ENCODE data around the gene CWC22.
A peak's percentile ranks its signal among the peaks of the same experiment; 100 is the strongest.
"Not testable (repeated sequence)": the region's sequence is repeated elsewhere in the genome, so short reads cannot be mapped to it uniquely, and the experiment has no call there.

CWC22 gene

DNA sequence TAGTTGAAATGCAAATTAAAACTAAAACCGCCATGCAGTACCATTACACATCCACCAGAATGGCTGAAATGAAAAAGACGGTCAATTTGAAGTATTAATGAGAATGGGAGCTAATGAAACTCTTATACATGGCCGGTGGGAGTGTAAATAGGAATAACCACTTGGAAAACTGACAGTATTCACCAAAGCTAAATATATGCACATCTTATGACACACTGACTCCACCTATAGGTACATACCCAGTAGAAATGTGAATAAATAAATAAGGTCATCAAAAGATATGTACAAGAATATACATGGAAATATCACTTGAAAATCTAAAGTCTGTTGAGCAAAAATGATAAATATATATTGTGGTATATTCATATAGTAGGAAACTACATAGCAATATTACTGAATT lies 57.7 kb downstream of the CWC22 start:
- DNase-seq: no peak

GRCh38 chr2:179948058-179948457 lies 59.0 kb downstream of the CWC22 start:
- DNase-seq: no peak

- DNase-seq: no peak
These were observed 60.1 kb downstream of the CWC22 start for GRCh38 chr2:179946810-179947615.

- DNase-seq: no peak
These were observed 60.8 kb downstream of the CWC22 start for GRCh38 chr2:179946346-179946745.

DNA sequence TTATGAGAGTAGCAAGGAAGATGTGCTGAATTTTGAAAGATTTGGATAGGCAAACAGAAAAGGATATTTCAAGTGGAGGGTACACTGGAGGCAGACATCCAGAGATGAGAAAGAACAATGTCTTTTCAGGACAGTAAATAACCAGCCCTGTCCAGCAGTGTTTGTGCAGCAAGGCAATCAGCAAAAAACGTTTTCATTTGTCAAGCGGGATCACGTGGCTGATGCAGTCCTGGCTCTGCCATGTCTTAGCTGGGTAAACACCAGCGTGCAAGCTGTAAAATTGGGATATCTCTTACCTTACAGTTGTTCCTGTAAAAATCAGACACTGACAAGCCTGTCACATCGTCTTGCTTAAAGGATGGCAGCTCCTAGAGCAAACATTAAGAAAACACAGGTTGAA lies 67.8 kb downstream of the CWC22 start:
- no peak for DNase-seq

DNA sequence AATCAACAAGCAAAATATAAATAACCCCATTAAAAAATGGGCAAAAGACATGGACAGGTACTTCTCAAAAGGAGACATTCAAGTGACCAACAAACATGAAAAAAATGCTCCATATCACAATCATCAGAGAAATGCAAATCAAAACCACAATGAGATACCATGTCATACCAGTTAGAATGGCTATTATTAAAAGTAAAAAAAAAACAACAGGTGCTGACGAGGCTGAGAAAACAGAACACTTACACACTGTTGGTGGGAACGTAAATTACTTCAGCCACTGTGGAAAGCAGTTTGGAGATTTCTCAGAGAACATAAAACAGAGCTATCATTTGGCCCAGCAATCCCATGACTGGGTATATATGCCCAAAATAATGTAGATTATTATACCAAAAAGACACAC lies 69.1 kb downstream of the CWC22 start:
- no peak for DNase-seq

DNA sequence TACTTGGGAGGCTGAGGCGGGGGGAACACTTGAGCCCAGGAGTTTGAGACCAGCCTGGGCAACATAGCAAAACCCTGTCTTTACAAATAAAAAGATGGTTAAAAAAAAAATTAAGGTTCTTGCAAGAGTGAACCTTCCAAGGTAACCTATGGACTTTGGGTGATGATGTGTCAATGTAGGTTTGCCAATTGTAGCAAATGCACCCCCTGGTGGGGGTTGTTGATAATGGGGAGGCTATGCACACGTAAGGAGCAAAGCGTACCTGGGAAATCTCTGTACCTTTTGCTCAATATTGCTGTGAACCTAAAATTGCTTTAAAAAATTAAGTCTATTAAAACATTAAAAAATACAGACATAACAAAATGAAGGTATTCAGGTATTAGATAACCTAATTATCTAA lies 70.4 kb downstream of the CWC22 start:
- peak; percentile 8 for DNase-seq

GRCh38 chr2:179936141-179936540 lies 71.0 kb downstream of the CWC22 start:
- DNase-seq: no peak

GRCh38 chr2:179932786-179933185 lies 74.3 kb downstream of the CWC22 start:
- no peak for DNase-seq

GRCh38 chr2:179931502-179931901 lies 75.6 kb downstream of the CWC22 start:
- DNase-seq: no peak

DNA sequence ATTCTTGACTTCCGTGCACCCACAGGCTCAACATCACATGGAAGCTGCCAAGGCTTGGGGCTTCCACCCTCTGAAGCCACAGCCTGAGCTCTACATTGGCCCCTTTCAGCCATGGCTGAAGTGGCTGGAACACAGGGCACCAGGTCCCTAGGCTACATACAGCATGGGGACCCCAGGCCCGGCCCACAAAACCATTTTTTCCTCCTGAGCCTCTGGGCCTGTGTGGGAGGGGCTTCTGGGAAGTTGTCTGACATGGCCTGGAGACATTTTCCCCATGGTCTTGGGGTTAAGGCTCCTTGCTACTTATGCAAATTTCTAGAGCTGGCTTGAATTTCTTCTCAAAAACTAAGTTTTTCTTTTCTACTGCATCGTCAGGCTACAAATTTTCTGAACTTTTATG lies 77.1 kb downstream of the CWC22 start:
- DNase-seq: not testable (repeated sequence)

DNA sequence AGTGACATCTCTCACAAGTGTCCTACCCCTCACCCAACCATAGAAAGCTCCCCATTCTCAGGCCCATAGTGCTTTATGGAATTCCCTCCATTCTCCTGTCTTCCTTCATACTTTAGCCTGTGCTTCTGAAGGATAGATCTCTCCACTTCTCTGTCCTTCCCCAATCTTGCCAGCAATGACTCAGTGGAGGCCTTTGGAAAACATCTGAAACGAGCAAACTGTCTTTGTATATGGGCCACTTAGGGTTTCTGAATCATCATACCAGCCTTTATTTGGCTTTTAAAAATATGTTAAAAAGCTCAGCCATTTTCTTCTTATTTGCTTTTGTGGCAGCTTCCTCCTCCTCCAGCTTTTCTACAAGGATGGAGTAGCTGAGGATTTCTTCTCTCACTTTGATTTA lies 80.1 kb downstream of the CWC22 start:
- no peak for DNase-seq

GRCh38 chr2:179925713-179926112 lies 81.4 kb downstream of the CWC22 start:
- no peak for DNase-seq

DNA sequence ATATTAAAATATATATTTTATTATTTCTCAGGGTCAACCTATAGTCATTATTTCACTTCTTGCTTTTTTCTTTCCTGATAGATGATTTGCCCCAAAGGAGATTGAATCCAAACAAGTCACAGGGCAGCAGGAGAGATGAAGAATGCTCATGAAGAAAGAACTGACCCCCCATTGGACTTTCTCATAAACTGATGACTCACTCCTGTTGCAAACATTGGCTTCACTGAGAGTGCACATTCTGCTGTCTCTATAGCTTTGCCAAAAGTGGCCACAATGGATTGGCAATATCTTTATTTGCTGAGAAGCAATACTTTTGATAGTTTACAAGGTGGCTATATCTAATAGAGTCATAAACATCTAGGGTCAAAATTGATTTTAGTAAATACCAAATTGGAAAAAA lies 89.8 kb downstream of the CWC22 start:
- no peak for DNase-seq

DNA sequence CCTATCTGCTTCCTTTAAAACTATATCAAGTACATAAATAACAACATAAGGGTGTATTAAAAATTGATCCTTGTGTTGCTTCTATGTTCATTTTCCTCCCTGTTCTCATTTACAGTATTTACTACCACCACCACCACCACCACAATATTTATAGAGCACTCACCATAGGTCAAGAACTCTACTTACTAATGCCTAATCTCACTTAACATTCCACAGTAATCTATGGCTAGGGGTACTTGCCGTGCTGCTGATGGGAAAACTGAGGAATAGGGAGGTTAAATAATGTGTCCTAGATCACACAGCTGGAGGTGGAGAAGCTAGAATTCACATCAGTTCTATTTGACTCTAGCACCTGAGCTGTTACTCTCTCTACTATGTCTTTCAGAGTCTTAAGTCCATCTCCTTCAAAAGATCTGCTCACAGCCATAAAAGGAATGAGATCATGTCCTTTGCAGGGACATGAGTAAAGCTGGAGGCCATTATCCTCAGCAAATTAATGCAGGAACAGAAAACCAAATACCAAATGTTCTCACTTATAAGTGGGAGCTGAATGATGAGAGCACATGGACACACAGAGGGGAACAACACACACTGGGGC lies 91.6 kb downstream of the CWC22 start:
- no peak for DNase-seq

- DNase-seq: no peak
These were observed 93.3 kb downstream of the CWC22 start for GRCh38 chr2:179913809-179914208.

DNA sequence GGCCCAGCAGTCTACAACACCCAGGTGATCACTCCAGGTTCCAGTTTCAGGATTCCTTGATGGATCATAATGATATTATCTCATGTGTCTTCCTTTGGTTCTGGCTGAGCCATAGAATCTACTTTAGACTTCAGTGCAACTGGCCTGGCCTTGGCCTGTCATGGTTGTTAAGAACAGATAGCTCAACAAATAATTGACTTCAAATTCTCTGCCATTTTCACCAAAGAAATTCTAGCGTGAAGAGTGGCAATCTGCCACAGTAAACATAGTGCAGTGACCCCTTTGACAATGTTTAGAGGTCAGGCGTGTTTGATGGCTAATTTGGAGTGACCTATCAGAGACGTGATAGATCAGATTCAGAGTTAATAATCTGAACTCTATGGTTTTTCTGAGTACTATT lies 95.5 kb downstream of the CWC22 start:
- DNase-seq: no peak

DNA sequence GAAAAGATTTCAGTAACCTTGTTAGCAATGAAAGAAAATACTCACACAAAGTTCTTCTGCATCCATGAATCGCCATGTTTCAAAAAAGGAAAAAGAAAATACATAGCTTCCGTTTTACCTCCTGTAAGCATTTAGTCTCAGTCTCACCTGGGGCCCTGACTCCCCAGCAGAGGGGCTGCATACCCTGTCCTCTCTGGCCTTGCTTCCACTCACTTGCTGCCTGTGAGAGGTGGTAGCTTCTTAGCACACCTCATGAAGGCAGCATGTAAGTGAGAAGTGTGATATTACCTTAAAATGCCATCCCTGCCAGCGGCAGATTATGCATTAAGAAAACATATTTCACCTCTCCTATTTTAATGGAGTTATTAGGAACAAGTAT lies 96.4 kb downstream of the CWC22 start:
- no peak for DNase-seq

GRCh38 chr2:179909845-179910734 lies 97.0 kb downstream of the CWC22 start:
- no peak for DNase-seq

GRCh38 chr2:179900655-179901054 lies 106.4 kb downstream of the CWC22 start:
- DNase-seq: no peak

DNA sequence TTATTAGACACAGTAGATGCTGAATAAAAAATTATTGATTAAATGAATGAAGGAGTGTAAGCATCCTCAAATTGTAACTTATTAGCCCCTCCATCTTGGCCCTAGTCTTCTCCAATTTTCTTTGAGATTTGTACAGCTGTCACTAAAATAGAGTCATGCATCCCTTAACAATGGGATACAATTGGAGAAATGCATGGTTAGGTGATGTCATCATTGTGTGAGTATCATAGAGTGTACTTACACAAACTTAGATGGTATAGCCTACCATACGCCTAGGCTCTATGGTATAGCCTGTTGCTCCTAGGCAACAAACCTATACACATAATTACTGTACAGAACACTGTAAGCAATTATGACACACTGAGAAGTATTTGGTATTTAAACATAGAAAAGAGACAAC lies 107.4 kb downstream of the CWC22 start:
- no peak for DNase-seq

DNA sequence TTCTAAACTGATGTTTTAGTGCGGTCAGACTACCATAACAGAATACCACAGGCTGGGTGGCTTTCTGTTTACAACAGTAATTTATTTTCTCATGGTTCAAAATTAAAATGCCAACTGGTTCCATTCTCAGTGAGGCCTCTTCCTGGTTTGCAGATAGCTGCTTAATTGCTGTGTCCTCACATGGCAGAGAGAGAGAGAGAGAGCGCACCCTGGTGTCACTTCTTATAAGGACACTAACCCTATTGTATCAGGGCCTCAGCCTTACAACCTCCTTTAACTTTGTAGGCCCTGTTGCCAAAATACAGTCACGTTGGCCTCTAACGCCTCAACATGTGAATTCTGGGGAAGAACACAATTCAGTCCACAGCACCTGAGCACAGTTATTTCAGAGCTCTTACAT lies 108.2 kb downstream of the CWC22 start:
- peak; percentile 5 for DNase-seq

Measured in stimulated activated CD4-positive, alpha-beta T cell treated with anti-CD3 and anti-CD28 coated beads, Interleukin-1b, Interleukin-23, amount 100 ng/mL, for 48 hours (primary cell).